Measurements from ENCODE around the gene FAM200C.

Gene FAM200C

DNA sequence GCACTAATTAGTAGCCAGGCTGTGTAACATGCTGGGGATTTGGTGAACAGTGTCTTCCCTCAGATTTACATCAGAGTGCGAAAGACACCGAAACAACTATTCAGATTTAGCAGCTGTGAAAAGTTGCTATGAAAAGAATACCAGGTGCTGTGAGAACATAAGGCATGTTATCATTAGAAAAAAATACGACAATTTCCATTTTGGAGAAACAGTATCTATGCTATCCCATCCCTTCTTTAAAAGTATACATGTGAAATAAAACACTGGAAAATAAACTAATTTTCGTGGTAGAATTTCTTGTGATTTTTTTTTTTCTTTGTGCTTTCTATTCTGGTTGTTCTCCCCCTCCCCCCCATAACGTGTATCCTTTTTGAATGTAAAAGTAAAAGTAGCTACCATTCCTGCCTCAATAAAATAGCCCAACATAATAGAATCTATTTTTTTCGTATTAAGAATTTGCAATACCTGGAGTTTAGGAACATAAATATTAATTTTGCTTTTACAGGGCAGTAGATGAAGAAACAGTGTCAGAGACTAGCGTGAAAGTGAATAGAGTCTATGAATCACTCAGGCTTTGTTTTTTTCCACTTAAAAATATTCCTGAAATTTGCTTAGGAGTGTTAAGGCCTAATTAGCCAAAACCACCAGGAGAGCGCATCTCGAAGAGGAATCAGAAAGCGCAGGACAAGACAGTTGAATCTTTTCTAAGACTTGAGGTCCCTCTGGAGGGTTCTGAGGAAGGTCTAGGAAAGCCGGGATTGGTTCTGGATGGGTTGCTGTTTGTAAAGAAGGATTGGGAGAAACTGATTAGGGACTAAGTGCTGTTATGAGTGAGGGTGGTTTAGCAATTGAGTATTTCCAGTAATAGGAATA, 19.8 kb upstream of the FAM200C start:
- DNase-seq: no peak

DNA sequence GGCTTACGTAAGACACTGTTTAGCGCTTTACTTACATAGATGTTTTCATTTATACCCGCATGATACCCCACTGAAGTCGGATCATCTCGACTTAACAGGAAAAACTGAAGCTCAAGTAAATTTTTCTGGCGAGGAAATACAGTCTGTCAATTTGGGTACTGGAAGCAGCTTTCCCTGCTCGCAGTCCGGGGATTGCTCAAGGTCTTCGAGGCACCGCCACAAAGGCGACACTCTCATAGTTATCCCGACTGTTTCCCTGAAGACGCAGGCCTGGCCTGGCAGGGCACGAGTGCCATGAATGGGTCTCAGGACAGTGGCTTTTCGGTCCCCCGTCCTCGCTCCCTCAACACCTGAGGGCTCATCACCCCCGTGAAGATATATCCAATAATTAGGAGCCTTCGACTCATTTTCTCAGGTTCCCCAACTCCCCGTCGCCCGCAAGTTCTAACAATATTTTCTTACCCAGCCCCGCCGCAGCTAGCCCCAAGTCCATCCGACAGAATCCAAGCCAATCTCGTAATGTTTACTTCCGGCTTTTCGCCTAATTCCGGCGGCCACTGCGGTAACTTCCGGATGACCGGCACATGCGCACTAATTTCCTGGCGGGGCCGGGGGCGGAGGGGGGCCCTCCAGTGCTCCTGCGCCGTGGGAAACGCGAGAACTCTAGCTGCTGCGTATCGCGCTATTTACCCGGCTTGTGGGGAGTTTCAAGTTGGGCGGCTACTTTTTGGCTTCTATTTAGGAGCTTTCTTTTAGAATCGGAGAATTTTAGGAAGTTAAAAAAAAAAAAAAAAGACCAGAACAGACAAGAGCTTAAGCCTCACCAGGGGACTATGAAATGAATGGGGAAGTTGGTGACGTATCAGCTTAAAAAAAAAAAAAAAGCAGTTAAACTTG, 19.0 kb upstream of the FAM200C start, which contains the start of gene SLU7:
Gene SLU7 (minus strand): TSS at position 521 of the 897 bp plus-strand sequence. CDS start 3,787 bp downstream, outside the sequence.
- peak; percentile 52 to 87 for DNase-seq

DNA sequence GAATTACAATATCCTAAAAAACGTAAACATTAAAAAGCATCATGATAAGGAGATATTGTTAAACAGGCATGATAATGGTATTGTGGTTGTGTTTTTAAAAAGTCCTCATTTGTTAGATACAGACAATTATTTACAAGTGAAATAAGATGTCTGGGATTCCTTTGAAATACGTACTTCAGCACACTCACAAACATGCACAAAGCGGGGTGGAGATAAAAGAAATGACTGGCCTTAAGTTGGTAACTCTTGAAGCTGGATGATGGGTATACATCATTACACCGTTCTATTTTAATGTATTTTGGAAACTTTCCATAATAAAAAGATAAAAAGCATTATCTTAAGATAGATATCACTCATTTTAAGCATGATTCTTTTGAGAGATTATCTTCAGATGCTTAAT, 1.0 kb downstream of the FAM200C start:
- DNase-seq: no peak

DNA sequence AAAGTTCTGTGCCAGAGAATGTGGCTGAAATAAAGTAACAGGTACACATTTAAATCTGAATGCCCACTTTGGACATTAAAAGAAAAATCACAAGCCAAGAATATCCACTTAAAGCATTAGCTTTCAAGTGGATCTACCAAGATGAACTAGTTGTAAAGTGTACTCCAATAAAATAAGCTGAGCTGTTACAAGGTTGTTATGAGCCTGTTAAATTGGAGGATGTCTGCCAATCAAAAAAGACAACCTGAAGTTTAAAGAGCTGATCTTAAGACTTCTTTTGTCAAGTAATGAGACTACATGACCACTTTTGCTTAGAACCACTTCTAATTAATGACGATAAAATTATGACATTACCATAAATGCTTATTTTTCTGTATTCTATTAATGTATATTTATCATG, 2.4 kb downstream of the FAM200C start:
- DNase-seq: no peak

DNA sequence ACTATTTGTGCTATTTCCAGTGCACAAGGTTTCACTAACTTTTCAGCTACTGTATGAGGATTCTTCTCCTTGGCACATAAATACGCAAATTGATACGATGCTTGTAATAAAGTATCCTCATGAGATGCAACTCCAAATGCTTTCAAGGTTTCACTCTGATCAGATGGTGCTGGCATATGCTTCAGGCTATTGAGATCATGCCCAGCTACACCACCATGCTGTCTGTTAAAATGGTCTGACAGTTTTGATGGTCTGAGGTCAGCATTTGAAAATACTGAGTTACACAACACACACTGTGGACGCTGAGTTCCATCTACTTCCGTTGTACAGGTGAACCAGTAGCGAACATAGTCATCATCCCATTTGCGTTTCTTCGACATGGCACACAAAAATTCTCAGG, 4.7 kb downstream of the FAM200C start:
- DNase-seq: no peak

DNA sequence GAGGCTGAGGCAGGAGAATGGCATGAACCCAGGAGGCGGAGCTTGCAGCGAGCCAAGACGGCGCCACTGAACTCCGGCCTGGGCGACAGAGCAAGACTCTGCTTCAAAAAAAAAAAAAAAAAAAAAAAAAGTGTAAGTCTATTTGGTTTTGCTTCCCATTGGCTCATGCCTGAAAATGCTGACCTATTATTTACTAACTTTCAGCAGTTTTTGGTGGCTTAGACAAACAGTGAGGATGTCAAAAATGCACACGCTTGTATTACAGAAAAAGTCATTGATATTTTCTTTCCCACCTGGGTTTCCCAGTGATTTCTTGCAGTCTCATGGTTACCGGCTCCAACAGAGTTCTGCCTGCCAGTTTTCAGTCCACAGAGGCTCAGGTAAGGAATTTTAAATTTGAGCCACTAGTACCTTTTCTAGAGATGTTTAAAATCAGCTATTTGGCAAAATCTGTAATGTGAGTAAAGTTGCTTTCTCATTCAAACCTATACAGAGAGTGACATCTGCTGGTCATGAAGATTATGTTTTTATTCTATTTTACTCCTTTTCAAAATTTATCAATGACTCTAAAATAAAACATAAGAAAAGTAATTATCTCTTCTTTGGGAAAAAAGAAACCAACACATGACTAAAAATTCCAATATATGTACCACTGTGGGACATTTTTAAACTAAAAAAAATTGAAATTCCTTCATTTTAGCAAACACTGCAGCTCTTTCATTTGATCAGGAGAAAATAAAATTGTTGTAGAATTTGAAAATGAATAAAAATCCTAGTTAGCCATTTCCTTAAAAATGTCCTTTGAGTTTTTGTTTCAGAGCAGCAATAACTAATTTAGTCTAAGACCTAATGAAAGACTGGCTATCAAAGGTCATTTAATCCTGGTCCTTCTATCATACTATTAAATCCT, 8.8 kb downstream of the FAM200C start:
- DNase-seq: no peak

DNA sequence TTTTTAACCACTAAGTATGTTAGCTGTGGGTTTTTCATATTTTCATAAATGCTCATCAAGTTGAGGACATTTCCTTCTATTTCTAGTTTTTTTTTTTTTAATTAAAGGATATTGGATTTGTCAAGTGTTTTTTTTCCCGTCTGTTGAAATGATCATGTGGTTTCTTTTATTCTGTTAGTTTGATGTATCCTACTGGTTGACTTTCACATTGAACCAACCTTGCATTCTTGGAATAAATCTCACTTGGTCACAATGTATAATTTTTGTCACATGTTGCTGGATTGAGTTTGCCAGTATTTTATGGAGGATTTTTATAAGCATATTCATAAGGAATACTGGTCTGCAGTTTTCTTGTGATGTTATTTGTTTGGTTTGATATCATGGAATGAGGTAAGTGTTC, 12.4 kb downstream of the FAM200C start:
- no peak for DNase-seq

DNA sequence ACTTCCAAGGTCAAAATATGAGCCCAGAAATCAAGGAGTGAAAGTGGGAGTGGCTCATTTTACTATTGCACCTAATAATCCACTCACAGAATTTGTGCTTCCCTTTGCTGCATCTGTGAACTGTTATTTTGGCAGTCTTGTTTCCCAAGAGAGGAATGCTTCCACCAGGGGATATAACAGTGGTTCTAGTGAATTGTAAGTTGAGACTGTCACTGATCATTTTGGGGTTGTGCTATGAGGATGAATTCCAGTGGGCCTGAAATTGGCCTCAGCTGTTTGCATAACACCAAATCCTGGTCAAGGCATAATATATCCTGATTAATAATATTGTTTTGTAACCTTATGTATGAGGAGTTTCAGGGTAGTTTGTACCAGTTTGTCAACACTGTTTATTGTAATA, 14.4 kb downstream of the FAM200C start:
- no peak for DNase-seq

DNA sequence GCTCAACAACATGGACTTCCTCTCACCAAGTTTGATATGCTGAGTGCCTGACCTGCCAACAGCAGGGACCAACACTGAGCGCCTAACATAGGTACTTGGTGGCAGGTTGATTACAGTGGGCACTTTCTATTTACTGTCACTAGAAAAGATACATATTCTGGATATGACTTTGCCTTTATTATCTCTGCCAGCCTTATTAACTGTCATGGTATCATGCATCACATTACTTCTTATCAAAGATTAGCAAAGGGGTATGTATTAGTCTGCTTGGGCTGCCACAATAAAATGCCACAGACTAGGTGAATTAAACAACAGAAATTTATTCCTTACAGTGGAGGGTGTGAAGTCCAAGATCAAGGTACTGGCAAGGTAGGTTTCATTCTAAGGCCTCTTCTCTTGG, 15.2 kb downstream of the FAM200C start:
- no peak for DNase-seq

DNA sequence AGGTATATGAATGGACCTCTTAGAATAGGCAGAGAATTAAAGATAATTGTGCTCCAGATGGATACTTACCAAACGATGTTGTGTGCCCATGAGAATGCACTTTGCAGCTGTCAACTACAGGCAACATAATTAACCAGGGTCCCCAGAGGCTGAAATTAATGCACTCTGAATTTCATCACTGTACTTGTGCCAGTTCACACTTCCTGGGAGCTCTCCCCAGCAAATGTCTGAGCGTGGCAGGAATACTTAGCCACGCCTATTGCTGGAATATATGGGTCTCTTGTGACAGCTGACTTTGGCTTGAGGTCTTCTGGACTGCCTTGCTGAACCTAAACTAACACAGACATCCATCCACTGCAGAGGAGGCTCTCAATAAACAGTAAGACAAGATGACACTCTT, 17.5 kb downstream of the FAM200C start:
- DNase-seq: no peak

DNA sequence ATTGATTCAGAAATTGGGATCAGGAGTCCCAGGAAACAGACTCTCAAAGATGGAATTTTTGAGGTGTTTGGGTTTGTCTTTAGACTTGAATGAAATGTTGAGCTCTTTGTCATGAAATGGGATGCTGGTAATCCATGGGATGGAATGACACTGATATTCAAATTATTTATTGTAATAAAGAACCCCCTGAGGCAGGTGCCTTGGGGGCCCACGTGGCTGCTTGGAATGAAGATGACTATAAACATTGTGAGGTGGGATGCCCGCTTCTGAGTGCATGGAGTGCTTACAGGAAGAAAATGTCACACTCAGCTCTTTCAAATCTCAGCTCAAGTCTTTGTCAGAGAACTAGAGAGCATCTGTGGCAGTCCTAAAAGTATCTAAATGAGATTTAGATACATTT, 19.8 kb downstream of the FAM200C start:
- DNase-seq: no peak

DNA sequence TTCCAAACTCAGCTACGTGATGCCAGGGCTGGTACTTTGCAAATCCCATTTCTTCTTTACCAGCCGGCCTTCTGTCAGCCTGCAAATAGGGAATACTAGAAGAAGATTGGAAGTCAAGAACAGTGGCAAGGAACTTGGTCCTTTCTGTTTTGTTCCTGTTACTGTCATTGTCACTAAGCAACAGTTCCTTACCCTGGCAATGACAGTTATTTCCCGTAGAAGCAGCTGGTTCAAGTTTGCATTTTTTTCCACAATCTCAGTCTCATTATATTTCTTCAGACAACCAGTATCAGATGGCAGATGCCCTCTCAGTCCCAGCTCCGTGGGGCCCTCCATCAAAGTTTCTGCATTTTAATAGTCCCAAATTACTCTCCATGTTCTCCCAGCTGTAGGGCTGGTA, 20.3 kb downstream of the FAM200C start:
- no peak for DNase-seq

DNA sequence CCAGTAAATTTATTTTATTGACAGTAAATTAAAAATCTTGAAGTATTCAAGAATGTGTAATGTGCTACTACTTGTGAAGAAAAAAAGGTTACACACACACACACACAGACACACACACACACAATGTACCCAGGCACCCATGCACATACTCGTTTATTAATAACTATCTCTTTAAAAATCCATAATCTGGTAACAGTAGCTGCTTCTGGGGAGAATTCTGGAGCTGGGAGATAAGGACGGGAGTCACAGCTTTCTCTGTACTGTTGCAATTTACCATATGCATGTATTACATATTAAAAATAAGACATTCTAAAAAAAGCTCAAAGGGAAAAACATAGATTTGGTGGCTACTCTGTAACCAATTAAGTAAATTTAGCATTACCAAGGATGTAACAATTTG, 21.5 kb downstream of the FAM200C start:
- no peak for DNase-seq

DNA sequence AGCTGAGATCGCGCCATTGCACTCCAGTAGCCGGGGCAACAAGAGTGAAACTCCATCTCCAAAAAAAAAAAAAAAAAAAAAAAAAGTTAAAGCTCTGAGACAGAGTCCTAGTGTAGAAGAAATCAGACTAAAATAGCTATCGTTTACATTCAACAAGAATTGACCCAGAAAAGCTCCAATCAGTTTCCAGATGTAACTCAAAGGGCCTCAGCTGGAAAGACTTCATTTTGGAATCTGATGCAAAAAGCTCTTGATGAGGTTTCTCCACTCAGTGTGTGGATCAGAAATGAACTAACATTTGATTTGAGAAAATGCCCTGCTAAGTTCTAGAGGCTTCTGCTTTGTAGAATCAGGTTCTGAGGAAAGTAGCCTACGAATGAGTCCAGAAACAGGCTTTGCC, 22.2 kb downstream of the FAM200C start:
- DNase-seq: no peak

DNA sequence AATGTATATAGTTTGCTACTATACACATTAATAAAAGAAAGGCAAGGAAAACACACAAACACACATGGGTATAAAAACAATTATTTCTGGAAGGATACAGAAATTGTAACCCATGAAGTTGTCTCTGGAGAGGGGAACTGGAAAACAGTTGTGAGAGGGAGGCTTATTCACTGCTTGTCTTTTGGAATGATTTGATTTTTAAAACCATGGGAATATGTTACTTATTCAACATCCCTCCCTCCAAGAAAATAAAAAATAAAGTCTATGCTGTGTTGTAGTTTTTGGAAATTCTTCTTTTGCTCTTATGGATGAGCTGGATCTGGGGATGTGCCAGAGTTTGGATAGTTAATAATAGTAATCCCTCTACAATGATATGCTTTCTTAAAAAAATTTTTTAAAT, 23.4 kb downstream of the FAM200C start:
- DNase-seq: no peak

DNA sequence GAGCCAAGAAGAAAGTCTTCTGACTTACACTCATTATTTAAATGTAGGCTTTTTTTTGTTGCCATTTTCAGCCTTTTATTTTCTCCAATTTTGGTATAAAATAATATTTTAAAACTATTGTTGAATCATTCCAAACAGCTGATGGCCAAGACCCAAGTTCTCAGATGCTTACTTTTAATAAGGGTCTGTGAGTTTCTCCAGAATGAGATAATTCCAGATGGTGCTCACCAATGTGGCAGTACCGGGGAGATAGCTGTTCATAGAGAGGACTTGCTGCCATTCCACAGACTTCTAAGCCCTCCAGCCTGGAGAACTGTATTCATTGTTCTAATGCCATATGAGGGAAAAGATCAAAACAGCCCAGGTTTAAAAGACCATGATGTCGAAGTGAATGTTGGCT, 24.2 kb downstream of the FAM200C start:
- DNase-seq: no peak

DNA sequence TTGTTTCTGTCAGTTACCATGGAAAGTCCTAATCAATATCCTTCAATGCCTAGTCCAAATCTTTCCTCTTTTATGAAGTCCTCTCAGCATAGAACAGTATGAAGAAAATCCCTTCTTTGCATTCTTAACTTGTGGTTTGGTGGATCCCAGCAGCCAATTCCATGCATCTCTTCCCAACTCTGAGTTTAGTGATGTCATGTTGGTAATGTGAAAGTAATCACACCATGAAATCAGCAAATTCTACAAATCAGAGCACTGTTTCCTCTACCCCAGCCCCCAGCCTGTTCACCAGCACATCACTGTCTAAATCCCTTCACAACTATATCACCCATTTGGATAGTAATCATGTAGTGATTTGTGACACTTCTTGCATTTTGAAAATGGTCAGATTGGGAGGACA, 24.7 kb downstream of the FAM200C start:
- DNase-seq: no peak

DNA sequence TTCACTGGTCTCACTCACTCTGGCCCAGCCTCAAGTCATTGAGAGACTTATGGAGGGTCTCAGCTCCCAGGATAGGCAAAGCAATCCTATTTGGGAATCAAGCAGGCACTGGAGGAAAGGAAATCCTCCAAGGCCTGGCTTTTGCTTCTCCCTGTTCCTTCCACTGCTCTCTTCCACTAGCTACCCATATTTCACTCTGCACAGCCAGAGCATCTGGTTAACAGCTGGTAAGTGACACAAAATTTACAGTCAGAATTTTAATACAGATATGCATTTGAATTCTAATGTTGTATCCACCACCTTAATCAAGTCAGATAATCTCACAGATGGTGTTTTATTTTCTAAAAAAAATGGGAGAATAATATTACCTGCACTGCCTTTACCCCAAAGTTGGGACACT, 28.6 kb downstream of the FAM200C start:
- no peak for DNase-seq

DNA sequence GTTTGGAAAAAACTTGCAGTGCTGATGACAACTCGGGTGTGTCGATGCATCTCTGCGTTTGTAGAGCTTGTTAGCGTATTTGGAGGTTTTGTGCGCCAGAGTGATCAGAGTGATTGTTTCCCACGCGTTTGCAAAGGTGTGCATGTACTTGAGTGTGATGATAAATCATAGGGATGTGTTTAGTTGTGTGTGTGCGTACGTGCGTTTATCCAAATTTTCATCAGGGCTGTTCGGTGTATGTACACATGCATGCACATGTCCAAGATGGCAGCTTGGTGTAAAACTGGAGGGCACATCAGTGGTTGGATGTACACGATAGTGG, 29.2 kb downstream of the FAM200C start:
- no peak for DNase-seq

DNA sequence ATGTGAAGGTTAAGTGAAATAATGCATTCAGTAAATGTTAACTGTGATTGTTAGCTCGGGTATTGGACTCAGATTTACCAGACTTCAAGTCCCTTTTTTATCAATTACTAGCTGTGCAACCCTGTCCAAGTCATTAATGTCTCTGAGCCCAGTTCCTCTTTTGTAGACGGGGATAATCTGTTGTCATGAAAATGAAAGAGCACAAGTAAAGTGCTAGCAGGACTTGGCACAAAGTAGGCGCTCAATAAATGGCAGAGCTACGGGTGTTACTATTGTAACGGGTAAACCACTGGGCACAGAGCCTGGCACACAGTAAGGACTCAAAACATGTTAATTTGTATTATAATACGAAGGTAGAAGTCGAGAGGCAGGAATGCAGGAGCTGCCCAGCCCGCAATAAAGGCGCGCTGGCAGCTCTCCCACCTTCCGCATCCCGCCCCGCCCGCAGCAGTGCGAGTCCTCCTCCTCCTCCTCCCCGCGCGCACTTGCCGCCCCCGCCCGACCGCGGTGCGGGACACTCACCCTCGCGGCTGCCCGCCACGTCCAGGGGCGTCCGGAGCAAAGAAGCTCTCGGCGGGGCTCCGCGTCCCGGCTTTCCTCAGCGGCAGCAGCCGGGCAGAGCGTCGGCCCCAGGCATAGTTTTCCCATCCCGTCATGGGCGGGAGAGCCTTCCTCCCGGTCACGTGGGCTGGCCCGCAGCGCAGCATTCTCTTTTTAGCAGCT, 29.7 kb downstream of the FAM200C start, which contains the start of gene C1QTNF2:
Gene C1QTNF2 (minus strand): TSS at position 637 of the 723 bp plus-strand sequence. CDS start 15,615 bp downstream, outside the sequence.
- DNase-seq: no peak

DNA sequence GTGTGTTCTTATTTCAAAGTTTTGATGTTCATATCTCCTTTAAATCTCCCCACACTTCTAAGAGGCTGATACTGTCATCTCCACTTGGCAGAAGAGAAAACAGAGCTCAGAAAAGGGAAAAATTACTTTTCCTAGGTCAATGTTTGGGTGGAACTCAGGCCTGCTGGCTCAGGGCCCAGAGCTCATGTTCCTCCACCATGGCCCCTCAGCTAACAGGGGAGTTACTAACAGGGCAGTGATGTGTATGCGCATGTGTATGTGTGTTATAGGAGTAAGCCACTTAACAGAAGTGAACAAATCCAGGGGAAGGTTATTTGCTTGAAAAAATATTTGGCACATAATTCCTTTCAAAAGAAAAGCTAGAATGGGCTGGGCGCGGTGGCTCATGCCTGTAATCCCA, 32.0 kb downstream of the FAM200C start:
- no peak for DNase-seq

DNA sequence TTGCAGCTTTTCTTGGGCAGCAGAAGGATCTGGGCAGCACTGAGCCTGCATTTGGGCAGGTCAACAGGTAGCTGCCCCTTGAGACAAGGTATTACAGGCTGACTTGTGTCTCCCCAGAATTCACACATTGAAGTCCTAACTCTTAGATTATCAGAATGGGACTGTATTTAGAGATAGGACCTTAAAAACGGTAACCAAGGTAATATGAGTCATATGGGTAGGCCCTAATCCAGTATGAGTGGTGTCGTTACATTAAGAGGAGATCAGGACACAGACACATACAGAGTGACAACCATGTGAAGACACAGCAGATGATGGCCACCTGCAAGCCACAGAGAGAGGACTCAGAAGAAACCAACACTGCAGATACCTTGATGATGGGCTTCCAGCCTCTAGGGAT, 32.6 kb downstream of the FAM200C start:
- DNase-seq: no peak

Data from NCI-H187 (cell line).